ENCODE measurements around the gene ATP6V0A4. TPM values are rescaled to one million over a fixed set of nuclear protein-coding genes. Genes with fewer than 3 reads are reported as not detected.

Gene ATP6V0A4
- total and polyA plus RNA-seq, 8 donors = 0.09 to 0.56 (median 0.23) TPM; not detected in 1

DNA sequence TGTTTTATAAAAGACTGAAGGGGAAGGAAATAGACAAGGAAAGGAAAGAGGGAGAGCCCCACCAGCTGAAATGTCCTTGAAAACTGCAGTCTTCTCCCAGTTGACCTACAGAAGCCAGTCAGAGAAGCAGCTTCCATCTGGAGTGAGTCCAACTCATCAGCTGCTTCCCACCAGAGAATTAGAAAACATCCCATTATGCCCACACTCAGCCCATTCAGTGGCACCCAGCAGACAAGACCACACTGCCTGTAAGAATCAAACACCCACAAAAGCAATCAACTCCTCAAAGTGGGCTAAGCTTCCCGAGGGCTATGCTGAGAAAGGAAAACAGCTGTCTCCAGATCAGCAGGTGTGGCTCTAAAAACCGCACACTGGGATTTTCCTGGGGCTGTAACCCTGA lies 29.8 kb downstream of the ATP6V0A4 start:
- Histone ChIP-seq H3K4me3 (no peak overlapping the region), H3K27ac (no peak overlapping the region), H3K36me3 (no peaks in the 10 kb centered on the region), H3K27me3 (no peaks in the 10 kb centered on the region), H3K4me1 (no peaks in the 10 kb centered on the region), H3K9me3 (no peaks in the 10 kb centered on the region)
- TF ChIP-seq, protein P1, sequence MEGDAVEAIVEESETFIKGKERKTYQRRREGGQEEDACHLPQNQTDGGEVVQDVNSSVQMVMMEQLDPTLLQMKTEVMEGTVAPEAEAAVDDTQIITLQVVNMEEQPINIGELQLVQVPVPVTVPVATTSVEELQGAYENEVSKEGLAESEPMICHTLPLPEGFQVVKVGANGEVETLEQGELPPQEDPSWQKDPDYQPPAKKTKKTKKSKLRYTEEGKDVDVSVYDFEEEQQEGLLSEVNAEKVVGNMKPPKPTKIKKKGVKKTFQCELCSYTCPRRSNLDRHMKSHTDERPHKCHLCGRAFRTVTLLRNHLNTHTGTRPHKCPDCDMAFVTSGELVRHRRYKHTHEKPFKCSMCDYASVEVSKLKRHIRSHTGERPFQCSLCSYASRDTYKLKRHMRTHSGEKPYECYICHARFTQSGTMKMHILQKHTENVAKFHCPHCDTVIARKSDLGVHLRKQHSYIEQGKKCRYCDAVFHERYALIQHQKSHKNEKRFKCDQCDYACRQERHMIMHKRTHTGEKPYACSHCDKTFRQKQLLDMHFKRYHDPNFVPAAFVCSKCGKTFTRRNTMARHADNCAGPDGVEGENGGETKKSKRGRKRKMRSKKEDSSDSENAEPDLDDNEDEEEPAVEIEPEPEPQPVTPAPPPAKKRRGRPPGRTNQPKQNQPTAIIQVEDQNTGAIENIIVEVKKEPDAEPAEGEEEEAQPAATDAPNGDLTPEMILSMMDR (IDR thresholded peaks at IDR 0.05) = no peak
- WGBS, 2 donors = 25 to 83% methylated on average over 2 of the region's 2 CpGs
- FAIRE-seq (no peak), DNase-seq (no peak), ATAC-seq (no peak)
- intact Hi-C loops (cut with DNase I) = no loop called here

DNA sequence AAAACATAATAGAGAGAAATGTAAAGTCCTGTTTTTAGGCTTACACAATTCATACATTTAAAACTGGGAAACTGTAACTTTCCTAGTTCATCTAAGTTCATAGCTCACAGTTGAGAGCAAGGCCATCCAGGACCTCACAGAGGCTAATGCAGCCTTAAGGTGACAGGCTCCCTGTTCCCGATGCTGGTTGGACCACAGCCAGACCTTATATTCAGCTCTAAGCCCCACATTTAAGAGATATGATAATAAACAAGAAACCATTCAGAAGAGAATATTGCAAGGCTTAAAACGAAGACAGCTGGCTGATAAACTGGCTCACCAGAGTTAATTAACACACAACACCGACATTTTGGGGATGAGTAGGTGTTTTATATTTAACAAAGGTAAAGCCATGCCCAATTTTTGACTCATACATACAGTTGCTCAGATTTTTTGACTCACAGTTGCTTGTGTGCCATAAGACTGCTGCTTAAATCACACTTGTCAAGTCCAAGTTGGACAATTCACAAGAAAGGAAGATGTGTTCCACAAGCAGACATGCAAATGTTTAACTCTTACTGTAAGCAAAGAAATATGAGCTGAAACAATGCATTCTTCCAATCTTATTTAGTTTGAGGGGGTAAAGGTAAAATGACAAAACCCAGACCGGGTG lies 41.3 kb downstream of the ATP6V0A4 start:
- Histone ChIP-seq H3K36me3 (no peaks in the 10 kb centered on the region), H3K27me3 (no peaks in the 10 kb centered on the region), H3K27ac (no peak overlapping the region), H3K9me3 (no peaks in the 10 kb centered on the region), H3K4me3 (no peak overlapping the region), H3K4me1 (no peaks in the 10 kb centered on the region)
- intact Hi-C loops (cut with DNase I) = no loop called here
- ATAC-seq (no peak), FAIRE-seq (no peak), DNase-seq (no peak)
- 37 to 40% methylated on average over 4 of the region's 4 CpGs for WGBS, 2 donors
- TF ChIP-seq, protein P1 (IDR thresholded peaks at IDR 0.05) = no peak

DNA sequence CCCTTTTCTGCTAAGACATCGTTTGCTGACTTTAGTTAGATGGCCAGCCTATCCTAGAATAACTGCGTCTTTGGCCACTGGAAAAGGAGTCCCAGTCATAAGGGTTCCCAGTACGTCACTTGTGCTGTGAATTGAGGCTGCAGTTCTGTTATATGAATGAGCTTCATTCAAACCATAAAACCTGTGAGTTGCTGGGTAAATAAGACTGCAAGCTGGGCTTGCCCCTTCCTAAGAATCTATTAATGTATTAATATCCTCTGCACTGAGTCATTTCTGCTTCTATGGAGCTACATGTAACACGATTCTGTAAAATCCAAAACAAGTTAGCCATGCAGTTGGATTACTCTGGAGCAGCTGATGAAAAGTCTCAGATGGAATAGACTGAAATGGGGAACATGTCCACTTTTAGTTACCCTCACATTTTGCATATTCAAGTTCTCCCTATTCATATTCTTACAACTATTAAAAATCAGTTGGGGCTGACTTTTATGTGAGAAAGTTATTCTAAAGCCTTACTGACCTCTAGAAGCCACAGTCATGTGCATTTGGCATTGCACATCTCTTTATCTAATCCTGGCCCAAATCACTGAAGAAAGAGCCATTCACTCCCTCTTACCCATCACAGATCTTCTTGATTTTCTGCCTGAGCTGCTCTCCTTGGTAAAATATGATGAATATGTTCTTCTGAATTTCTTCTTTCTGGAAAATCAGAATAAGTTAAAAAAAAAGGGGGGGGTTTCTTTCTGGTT lies 42.0 kb downstream of the ATP6V0A4 start:
- H3K4me1 ChIP-seq = no peaks in the 10 kb centered on the region
- H3K4me3 ChIP-seq = no peak overlapping the region
- H3K27ac ChIP-seq = no peak overlapping the region
- no peaks in the 10 kb centered on the region for H3K9me3 ChIP-seq
- ATAC-seq = no peak
- 62 to 68% methylated on average over 4 of the region's 4 CpGs for WGBS, 2 donors
- intact Hi-C loops (cut with DNase I) = no loop called here
- H3K36me3 ChIP-seq = no peaks in the 10 kb centered on the region
- TF ChIP-seq, protein P1 (IDR thresholded peaks at IDR 0.05) = no peak
- no peak for FAIRE-seq
- H3K27me3 ChIP-seq = no peaks in the 10 kb centered on the region
- no peak for DNase-seq

DNA sequence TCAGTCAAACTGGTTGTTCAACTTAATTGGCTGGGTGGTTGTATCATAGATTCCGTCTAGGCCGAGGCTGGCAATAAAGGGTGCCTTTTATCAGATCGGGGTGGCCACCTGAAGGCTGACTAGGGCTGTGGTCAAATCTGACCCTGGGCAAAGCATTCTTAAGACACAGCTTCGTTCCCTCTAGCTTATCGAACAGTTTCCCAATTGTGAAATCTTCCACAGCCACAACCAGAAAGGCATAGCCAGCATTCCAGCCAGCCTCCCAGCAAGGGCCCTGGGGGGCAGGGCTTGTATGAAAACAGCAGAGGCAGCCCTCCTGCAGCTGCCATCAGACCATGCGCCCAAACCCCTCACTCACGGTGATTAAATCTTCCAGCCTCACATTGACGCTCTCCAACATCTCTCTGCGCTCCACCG lies 42.7 kb downstream of the ATP6V0A4 start:
- Histone ChIP-seq H3K27ac (no peak overlapping the region), H3K4me3 (no peak overlapping the region), H3K4me1 (no peaks in the 10 kb centered on the region), H3K36me3 (no peaks in the 10 kb centered on the region), H3K27me3 (no peaks in the 10 kb centered on the region), H3K9me3 (no peaks in the 10 kb centered on the region)
- WGBS, 2 donors = 69 to 72% methylated on average over 10 of the region's 10 CpGs
- ATAC-seq (no peak), DNase-seq (no peak), FAIRE-seq (no peak)
- TF ChIP-seq, protein P1 (IDR thresholded peaks at IDR 0.05) = no peak
- intact Hi-C loops (cut with DNase I) = no loop called here

DNA sequence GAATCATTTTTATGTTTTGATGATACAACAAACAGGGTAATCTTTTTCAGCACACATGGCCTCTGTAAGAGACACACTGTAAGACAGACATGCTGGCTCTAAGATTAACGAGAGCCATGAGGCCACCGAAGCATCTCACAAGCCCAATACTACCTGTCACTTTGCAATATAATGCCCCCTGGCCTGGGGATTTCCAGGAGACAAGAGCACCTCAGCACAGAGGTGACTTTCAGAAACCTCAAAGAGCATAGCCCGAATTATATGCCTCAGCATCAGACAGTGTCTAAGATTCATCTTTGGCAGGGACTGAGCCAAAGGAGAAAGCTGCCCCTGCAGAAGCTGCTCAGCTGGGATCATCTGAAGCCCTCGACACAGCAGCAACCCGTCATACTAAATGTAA lies 44.4 kb downstream of the ATP6V0A4 start:
- Histone ChIP-seq H3K36me3 (no peaks in the 10 kb centered on the region), H3K27ac (no peak overlapping the region), H3K4me1 (no peaks in the 10 kb centered on the region), H3K4me3 (no peak overlapping the region), H3K27me3 (no peaks in the 10 kb centered on the region), H3K9me3 (no peaks in the 10 kb centered on the region)
- DNase-seq = no peak
- WGBS, 2 donors = 89 to 91% methylated on average over 5 of the region's 5 CpGs
- no peak for FAIRE-seq
- intact Hi-C loops (cut with DNase I) = no loop called here
- no peak for ATAC-seq
- TF ChIP-seq, protein P1 (IDR thresholded peaks at IDR 0.05) = no peak
